Neural cell (in vitro differentiated cells): ENCODE measurements around the gene RUNX1. TPM values are rescaled to one million over a fixed set of nuclear protein-coding genes. Genes with fewer than 3 reads are reported as not detected.

Source experiments
- H2AFZ ChIP-seq: fragments of 200-600, 300-800 bp; sonication (generic), shearing (Covaris generic); 2 replicates; pipeline ENCODE4 v1.6.0; 2014; ENCODE audit warnings: low read depth, mild to moderate bottlenecking, antibody characterized with exemption, low read length, moderate library complexity
- H3F3A ChIP-seq: fragments of 200-600 bp; shearing (Covaris generic); 2 replicates; pipeline ENCODE4 v1.6.1; 2016; ENCODE audit warnings: mild to moderate bottlenecking, moderate library complexity, mixed read lengths, antibody characterized with exemption, low read length; ENCODE audit not compliant: insufficient read depth, poor library complexity, severe bottlenecking
- H3K27ac ChIP-seq: fragments of 200-600, 300-800 bp; sonication (generic), shearing (Covaris generic); 2 replicates; pipeline ENCODE4 v1.5.1; 2014; ENCODE audit warnings: mild to moderate bottlenecking, low read length, moderate library complexity
- H3K27me3 ChIP-seq: fragments of 300-800, 200-600 bp; sonication (generic), shearing (Covaris generic); 2 replicates; pipeline ENCODE4 v1.6.0; 2014; ENCODE audit warnings: mild to moderate bottlenecking, low read depth, low read length, moderate library complexity; ENCODE audit not compliant: insufficient read depth
- H3K36me3 ChIP-seq: fragments of 300-800, 200-600 bp; sonication (generic), shearing (Covaris generic); 2 replicates; pipeline ENCODE4 v1.5.1; 2014; ENCODE audit warnings: mild to moderate bottlenecking, antibody characterized with exemption, low read length, moderate library complexity; ENCODE audit not compliant: insufficient read depth
- H3K4me2 ChIP-seq: fragments of 300-800, 200-600 bp; sonication (generic), shearing (Covaris generic); 2 replicates; pipeline ENCODE4 v1.6.0; 2014; ENCODE audit warnings: mild to moderate bottlenecking, low read length
- H3K4me3 ChIP-seq: fragments of 300-800, 200-600 bp; sonication (generic), shearing (Covaris generic); 2 replicates; pipeline ENCODE4 v1.5.1; 2014; ENCODE audit warnings: mild to moderate bottlenecking, low read length, moderate library complexity
- H3K79me2 ChIP-seq: fragments of 200-600 bp; shearing (Covaris generic); replicated peaks from 2 replicates; pipeline ENCODE4 v1.6.0; 2014; ENCODE audit warnings: mild to moderate bottlenecking, low read length, moderate library complexity; ENCODE audit not compliant: insufficient read depth
- H3K9ac ChIP-seq: fragments of 300-800, 200-600 bp; sonication (generic), shearing (Covaris generic); 2 replicates; pipeline ENCODE4 v1.6.1; 2016; ENCODE audit warnings: mild to moderate bottlenecking, low read length, mixed read lengths
- H3K9me2 ChIP-seq: fragments of 200-600 bp; shearing (Covaris generic); 2 replicates; pipeline ENCODE4 v1.6.1; 2016; ENCODE audit warnings: mild to moderate bottlenecking, low read length, mixed read lengths; ENCODE audit not compliant: insufficient read depth
- H3K9me3 ChIP-seq: fragments of 200-600, 300-800 bp; sonication (generic), shearing (Covaris generic); 2 replicates; pipeline ENCODE4 v1.6.1; 2016; ENCODE audit warnings: mild to moderate bottlenecking, mixed run types, low read length, moderate library complexity, mixed read lengths
- H4K20me1 ChIP-seq: fragments of 200-600 bp; shearing (Covaris generic); 2 replicates; pipeline ENCODE4 v1.6.1; 2016; ENCODE audit warnings: mild to moderate bottlenecking, mixed run types; ENCODE audit not compliant: insufficient read depth
- EP300 ChIP-seq: fragments of 450-650 bp; conservative IDR thresholded peaks from 2 replicates; pipeline ENCODE4 v1.6.1; 2014; ENCODE audit warnings: antibody characterized with exemption, mild to moderate bottlenecking, moderate library complexity; ENCODE audit not compliant: poor library complexity, severe bottlenecking
- EZH2 ChIP-seq: fragments of 200-600, 300-800 bp; shearing (Covaris generic), sonication (generic); IDR thresholded peaks from 2 replicates; pipeline ENCODE4 v1.6.1; 2014; ENCODE audit warnings: antibody characterized with exemption, low read length, borderline replicate concordance, mild to moderate bottlenecking; ENCODE audit not compliant: insufficient read depth, poor library complexity, severe bottlenecking
- MXI1 ChIP-seq: fragments of 450-650 bp; conservative IDR thresholded peaks from 2 replicates; pipeline ENCODE4 v1.6.1; 2014; ENCODE audit warnings: antibody characterized with exemption, mild to moderate bottlenecking; ENCODE audit not compliant: poor library complexity, severe bottlenecking
- POLR2AphosphoS5 ChIP-seq: IDR thresholded peaks from 2 replicates; pipeline ENCODE4 v1.6.1; 2012
- RAD21 ChIP-seq: fragments of 450-650 bp; conservative IDR thresholded peaks from 2 replicates; pipeline ENCODE4 v1.6.1; 2014; ENCODE audit warnings: antibody characterized with exemption, mild to moderate bottlenecking, moderate library complexity
- REST ChIP-seq: IDR thresholded peaks from 2 replicates; pipeline ENCODE4 v1.6.1; 2012; ENCODE audit warnings: borderline replicate concordance
- SMC3 ChIP-seq: fragments of 450-650 bp; conservative IDR thresholded peaks from 2 replicates; pipeline ENCODE4 v1.6.1; 2014; ENCODE audit warnings: antibody characterized with exemption, mild to moderate bottlenecking, moderate library complexity; ENCODE audit not compliant: poor library complexity
- TAF1 ChIP-seq: IDR thresholded peaks from 2 replicates; pipeline ENCODE4 v1.6.1; 2012; ENCODE audit warnings: low read depth
- polyA plus RNA-seq: library from polyadenylated mRNA; depleted of rRNA; stranded (reverse); fragments of >200 nt; gene quantifications from 2 replicates; pipeline ENCODE4 v1.2.3, GENCODE V29; 2014
- TF ChIP-seq, protein P1 (sequence below): fragments of 450-650 bp; IDR thresholded peaks from 2 replicates; pipeline ENCODE4 v1.5.1; 2014; ENCODE audit warnings: antibody characterized with exemption, mild to moderate bottlenecking, moderate library complexity; ENCODE audit not compliant: poor library complexity, severe bottlenecking

Gene RUNX1
- polyA plus RNA-seq, 1 donor from 2014 or later, result not detected

DNA sequence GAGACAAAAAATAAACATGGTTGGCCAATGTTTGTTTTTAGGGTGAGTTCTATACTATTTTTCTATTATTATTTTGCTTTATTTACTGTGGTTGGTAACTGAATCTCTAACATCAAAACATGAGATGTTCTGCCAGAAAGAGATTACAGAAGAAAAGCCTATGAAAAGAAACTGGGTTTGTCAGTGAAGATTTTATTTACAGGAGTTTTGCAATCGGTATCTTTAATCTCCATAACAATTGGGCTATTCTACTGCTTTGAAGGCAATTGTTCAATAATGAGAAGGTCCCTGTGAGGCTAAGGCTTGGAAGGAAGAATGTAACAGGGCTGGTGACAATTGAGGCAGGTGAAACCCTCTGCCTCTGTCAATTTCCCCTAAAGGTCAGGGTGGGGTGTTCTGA is 224.8 kb downstream of the RUNX1 start:
- no peak overlapping the region for H3K4me2 ChIP-seq
- no peak overlapping the region for H3K27ac ChIP-seq
- no peaks in the 10 kb centered on the region for H4K20me1 ChIP-seq
- no peak overlapping the region for H3K9ac ChIP-seq
- H2AFZ ChIP-seq, result no peak overlapping the region
- H3K9me2 ChIP-seq, result no peaks in the 10 kb centered on the region
- no peaks in the 10 kb centered on the region for H3K36me3 ChIP-seq
- H3K4me3 ChIP-seq, result no peak overlapping the region
- H3K79me2 ChIP-seq, result no peaks in the 10 kb centered on the region
- H3K27me3 ChIP-seq, result no peaks in the 10 kb centered on the region
- no peaks in the 10 kb centered on the region for H3F3A ChIP-seq
- TF ChIP-seq, protein P1, sequence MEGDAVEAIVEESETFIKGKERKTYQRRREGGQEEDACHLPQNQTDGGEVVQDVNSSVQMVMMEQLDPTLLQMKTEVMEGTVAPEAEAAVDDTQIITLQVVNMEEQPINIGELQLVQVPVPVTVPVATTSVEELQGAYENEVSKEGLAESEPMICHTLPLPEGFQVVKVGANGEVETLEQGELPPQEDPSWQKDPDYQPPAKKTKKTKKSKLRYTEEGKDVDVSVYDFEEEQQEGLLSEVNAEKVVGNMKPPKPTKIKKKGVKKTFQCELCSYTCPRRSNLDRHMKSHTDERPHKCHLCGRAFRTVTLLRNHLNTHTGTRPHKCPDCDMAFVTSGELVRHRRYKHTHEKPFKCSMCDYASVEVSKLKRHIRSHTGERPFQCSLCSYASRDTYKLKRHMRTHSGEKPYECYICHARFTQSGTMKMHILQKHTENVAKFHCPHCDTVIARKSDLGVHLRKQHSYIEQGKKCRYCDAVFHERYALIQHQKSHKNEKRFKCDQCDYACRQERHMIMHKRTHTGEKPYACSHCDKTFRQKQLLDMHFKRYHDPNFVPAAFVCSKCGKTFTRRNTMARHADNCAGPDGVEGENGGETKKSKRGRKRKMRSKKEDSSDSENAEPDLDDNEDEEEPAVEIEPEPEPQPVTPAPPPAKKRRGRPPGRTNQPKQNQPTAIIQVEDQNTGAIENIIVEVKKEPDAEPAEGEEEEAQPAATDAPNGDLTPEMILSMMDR, result no peak
- TF ChIP-seq RAD21, result no peak
- TF ChIP-seq MXI1, result no peak
- H3K9me3 ChIP-seq, result no peaks in the 10 kb centered on the region

GRCh38 chr21:34822942-34823341 is 226.2 kb downstream of the RUNX1 start:
- no peaks in the 10 kb centered on the region for H3F3A ChIP-seq
- TF ChIP-seq, protein P1, result no peak
- TF ChIP-seq POLR2AphosphoS5 (no peak), TAF1 (no peak), SMC3 (no peak), MXI1 (no peak), REST (no peak), EZH2 (no peak), EP300 (no peak), RAD21 (no peak)

More at GRCh38 chr21:34822942-34823341, 226.2 kb downstream of the RUNX1 start:
- Histone ChIP-seq H4K20me1 (no peaks in the 10 kb centered on the region), H3K4me3 (no peak overlapping the region), H3K9me3 (no peaks in the 10 kb centered on the region), H2AFZ (no peak overlapping the region), H3K79me2 (no peaks in the 10 kb centered on the region), H3K4me2 (no peak overlapping the region), H3K36me3 (no peaks in the 10 kb centered on the region), H3K9me2 (no peaks in the 10 kb centered on the region), H3K9ac (no peak overlapping the region), H3K27me3 (no peaks in the 10 kb centered on the region), H3K27ac (no peak overlapping the region)
